GOT3 (cell line): Measurements from ENCODE around the gene CDH26.
"Not testable (repeated sequence)": the region's sequence is repeated elsewhere in the genome, so short reads cannot be mapped to it uniquely, and the experiment has no call there.

Experiments
- DNase-seq: peaks from one replicate; lab custom pipeline; 2025; ENCODE audit warnings: mixed read lengths; lab: John Stamatoyannopoulos, UW

Gene CDH26

GRCh38 chr20:59940956-59941294 is 17.3 kb upstream of the CDH26 start:
- DNase-seq: no peak

GRCh38 chr20:59942245-59942644 is 16.0 kb upstream of the CDH26 start:
- no peak for DNase-seq

DNA sequence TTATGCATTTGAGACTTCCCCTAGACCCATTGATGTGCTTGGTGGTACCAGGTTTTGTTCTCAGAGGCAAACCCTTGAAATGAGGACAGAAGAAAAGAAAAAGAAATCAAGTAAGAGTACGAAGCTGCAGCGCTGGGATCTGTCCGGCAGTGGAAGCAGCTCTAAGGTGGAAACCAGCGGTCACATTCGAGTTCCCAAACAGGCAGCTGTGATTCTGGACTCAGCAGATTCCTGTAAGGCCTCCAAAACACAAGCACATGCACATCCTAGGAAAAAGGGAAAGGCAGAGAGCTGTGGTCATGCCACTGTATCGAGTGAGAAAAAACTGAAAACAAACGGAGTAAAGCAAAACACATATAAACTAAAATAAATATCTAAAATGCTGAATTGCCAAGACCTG is 13.5 kb upstream of the CDH26 start:
- no peak for DNase-seq

GRCh38 chr20:59945175-59945574 is 13.0 kb upstream of the CDH26 start:
- no peak for DNase-seq

DNA sequence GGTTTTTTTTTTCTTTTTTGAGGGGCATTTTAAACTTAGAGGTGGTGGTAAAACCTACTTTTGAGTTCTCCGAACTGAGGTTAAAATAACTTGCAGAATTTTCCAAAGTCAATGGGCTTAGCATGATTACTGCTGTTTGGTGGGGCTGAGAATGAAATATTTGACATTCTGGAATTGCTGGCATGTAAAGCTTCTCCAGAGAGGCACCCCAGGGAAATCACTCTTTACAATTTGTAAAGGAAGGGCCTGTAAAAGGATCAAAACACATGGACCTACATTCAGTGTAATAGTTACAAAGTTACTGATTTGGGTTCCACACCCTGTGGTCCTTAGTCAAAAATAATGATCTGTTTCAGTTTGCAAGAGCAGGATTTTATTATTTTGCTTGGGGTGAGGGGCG is 12.5 kb upstream of the CDH26 start:
- no peak for DNase-seq

- DNase-seq: no peak
Observed at GRCh38 chr20:59947376-59947775, 10.8 kb upstream of the CDH26 start.

DNA sequence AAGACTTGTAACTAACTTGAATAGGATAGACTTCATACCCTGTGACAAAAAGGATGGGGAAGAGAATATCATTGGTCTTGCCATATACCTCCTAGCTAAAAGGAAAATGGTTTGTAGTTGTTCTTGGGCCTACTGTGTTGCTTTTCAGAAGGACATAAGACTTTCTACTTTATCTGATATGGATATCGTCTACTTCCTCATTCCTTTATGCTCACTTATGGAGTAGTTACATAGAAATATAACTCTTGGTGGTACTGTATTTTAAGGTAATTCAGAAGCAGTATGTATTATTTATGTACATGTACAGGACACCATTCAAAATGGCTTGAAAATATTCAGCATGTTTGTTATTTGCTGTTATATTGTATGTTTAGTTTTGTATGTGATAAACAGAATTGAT is 10.0 kb upstream of the CDH26 start:
- no peak for DNase-seq

- DNase-seq: no peak
Observed at GRCh38 chr20:59948828-59949720, 9.1 kb upstream of the CDH26 start.

- no peak for DNase-seq
Observed at GRCh38 chr20:59949911-59950310, 8.3 kb upstream of the CDH26 start.

DNA sequence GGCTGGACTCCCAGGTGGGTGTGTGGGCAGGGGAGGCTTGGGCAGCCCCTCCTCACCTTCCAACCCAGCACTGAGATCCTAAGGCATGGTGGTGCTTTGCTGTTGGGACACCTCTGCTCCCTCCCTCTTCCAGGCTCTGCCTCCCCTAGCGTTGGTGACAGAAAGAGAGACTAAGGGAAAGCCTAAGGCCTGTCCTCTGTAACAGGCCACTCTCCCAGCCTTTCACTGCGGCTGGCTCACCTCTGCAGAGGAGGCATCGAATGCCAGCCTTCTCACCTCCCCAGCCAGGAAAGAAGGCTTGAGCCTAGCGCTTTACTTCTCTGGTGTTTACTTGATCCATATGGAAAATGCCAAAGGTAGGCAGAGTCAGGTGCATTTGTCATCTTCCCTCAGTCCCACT is 3.5 kb upstream of the CDH26 start:
- no peak for DNase-seq

DNA sequence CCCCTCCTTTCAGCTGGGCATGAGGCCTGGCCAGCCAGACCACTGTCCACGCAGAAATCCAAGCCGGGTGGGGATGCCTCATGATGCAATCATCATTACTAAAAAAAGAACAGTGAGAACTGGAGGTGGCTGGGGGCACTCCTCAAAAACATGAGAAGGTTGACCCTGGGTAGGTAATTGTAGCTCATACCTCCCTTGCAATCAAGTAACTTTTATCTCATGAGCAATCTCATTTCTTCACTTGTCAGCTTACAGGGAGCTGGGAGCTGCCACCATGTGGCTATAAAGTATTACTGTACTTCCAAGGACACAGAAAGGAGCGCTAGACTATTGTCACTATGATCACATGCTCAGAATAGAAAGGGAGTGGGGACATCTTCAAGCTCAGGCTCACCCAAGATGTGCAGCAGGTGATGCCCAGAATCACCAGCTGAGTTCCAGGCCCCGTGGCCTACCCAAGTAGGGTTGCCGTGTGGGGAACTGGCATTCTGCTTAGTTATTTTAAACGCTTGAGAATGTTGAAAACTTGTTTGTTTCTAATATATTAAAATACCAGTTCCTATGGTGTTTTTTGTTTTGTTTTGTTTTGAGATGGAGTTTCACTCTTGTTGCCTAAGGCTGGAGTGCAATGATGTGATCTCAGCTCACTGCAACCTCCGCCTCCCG is 3.0 kb upstream of the CDH26 start:
- DNase-seq: no peak

GRCh38 chr20:59957568-59957967 is 655 bp upstream of the CDH26 start:
- not testable (repeated sequence) for DNase-seq

- no peak for DNase-seq
Observed at GRCh38 chr20:59958626-59959025, 403 bp downstream of the CDH26 start.

- no peak for DNase-seq
Observed at GRCh38 chr20:59961423-59961822, 3.2 kb downstream of the CDH26 start.

GRCh38 chr20:59962155-59962554 is 3.9 kb downstream of the CDH26 start:
- DNase-seq: no peak

DNA sequence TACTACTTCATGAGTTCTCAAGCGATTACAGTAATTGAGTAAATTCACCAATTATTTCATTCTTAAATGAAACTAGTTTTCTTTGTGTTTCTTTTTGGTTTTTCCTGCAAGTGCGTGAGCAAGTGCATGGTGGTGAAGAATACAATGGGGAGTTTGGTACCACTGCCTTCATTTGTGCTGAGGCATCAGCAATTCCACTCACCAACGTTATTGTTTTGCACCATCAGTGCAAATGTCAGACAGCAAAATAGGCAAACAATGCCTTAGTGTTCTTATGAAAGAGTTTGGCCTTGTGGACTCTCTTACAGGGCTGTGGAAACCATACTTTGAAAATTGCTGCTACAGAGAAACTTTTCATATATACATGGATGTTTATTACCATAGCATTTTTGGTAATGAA is 8.2 kb downstream of the CDH26 start:
- DNase-seq: no peak

GRCh38 chr20:59971428-59971827 is 13.2 kb downstream of the CDH26 start:
- no peak for DNase-seq

- no peak for DNase-seq
Observed at GRCh38 chr20:59972037-59972801, 14.0 kb downstream of the CDH26 start.

- no peak for DNase-seq
Observed at GRCh38 chr20:59976156-59976782, 18.0 kb downstream of the CDH26 start.

DNA sequence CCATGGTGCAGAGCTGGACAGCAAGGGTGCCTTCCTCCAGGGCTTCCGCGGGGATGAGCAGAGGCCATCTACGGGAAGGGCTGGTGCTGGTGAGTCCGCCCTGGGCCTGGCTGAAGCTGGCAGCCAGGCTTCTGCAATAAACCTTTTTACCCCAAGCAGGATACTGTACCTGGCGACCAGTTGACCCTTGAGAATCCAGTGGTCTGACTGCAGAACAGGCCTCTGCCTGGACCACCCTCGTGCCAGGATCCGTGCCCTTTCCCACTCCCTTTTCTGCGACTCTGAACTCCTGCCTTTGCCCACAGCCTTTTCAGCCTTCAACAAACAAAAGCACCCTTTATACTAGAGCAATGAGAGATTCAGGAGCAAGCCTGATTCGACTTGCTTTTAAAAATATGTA is 18.9 kb downstream of the CDH26 start:
- no peak for DNase-seq

GRCh38 chr20:59983076-59983475 is 24.9 kb downstream of the CDH26 start:
- DNase-seq: no peak

DNA sequence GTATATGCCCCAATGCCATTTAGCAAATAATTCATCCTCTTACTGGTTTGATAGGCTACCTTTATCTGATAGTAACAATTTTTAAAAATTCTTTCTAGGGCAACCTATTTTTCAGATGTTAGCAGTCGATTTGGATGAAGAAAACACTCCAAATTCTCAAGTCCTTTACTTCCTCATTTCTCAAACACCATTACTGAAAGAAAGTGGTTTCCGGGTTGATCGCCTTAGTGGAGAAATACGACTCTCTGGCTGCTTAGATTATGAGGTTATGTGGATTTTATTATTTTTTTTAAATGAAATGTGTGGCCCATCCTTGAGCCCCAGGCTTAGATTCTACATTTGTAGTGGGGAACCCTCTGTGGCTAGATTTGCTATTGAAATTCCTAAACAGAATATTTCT is 26.3 kb downstream of the CDH26 start:
- no peak for DNase-seq
